GM18508 (cell line): ENCODE measurements around the gene TBX3.

Experiments
- ATAC-seq: cut with Tn5 transposase; IDR thresholded peaks from one replicate; pipeline ENCODE4 v1.9.1; 2021; ENCODE audit warnings: moderate number of reproducible peaks; ENCODE audit not compliant: insufficient read depth, unreplicated experiment

The TBX3 gene

GRCh38 chr12:114669401-114670290 lies 14.3 kb downstream of the TBX3 start:
- no peak for ATAC-seq

- ATAC-seq: no peak
These were observed 15.1 kb downstream of the TBX3 start for GRCh38 chr12:114668886-114669288.

GRCh38 chr12:114668151-114668885 lies 15.7 kb downstream of the TBX3 start:
- no peak for ATAC-seq

- ATAC-seq: no peak
These were observed 16.3 kb downstream of the TBX3 start for GRCh38 chr12:114667669-114668150.

- no peak for ATAC-seq
These were observed 17.0 kb downstream of the TBX3 start for GRCh38 chr12:114666746-114667668.

- ATAC-seq: no peak
These were observed 18.3 kb downstream of the TBX3 start for GRCh38 chr12:114665411-114666260.

GRCh38 chr12:114664651-114665320 lies 19.2 kb downstream of the TBX3 start:
- no peak for ATAC-seq

GRCh38 chr12:114662512-114663177 lies 21.3 kb downstream of the TBX3 start:
- no peak for ATAC-seq

- ATAC-seq: no peak
These were observed 22.7 kb downstream of the TBX3 start for GRCh38 chr12:114661245-114661644.

- ATAC-seq: no peak
These were observed 24.9 kb downstream of the TBX3 start for GRCh38 chr12:114659084-114659483.

- ATAC-seq: no peak
These were observed 26.0 kb downstream of the TBX3 start for GRCh38 chr12:114658002-114658441.

GRCh38 chr12:114657597-114657920 lies 26.4 kb downstream of the TBX3 start:
- ATAC-seq: no peak

- no peak for ATAC-seq
These were observed 26.9 kb downstream of the TBX3 start for GRCh38 chr12:114656906-114657596.

GRCh38 chr12:114655934-114656749 lies 27.8 kb downstream of the TBX3 start:
- no peak for ATAC-seq

GRCh38 chr12:114649585-114649984 lies 34.4 kb downstream of the TBX3 start:
- ATAC-seq: no peak

- ATAC-seq: no peak
These were observed 35.3 kb downstream of the TBX3 start for GRCh38 chr12:114648711-114649110.
